ENCODE results near the gene SNX10. TPM values are rescaled to one million over a fixed set of nuclear protein-coding genes. Genes with fewer than 3 reads are reported as not detected.

The SNX10 gene
- total RNA-seq, 4 donors from 2014 or later: 1.9 to 6.9 (median 4.0) TPM

GRCh38 chr7:26346611-26347203, 55.0 kb downstream of the SNX10 start:
- TF ChIP-seq POLR2A (IDR thresholded peaks at IDR 0.05): no peak
- no peak for TF ChIP-seq EP300 (IDR thresholded peaks at IDR 0.05)
- TF ChIP-seq CTCF (IDR thresholded peaks at IDR 0.05): no peak
- no peak for TF ChIP-seq POLR2AphosphoS5 (IDR thresholded peaks at IDR 0.05)
- no peak overlapping the region for H3K27ac ChIP-seq

GRCh38 chr7:26348234-26348851, 56.7 kb downstream of the SNX10 start:
- no peak overlapping the region for H3K27ac ChIP-seq
- H3K27me3 ChIP-seq: peaks cover 40% of the 10 kb centered on the region
- WGBS, 2 donors (ENCODE audit: low coverage in 1 of 2): 80 to 82% methylated on average over 5 to 8 of the region's 10 CpGs
- ATAC-seq: no peak
- H3K4me1 ChIP-seq: no peaks in the 10 kb centered on the region
- H3K4me3 ChIP-seq: no peak overlapping the region
- no peaks in the 10 kb centered on the region for H3K36me3 ChIP-seq
- H3K9me3 ChIP-seq: no peaks in the 10 kb centered on the region
- no peak for TF ChIP-seq POLR2A (IDR thresholded peaks at IDR 0.05)

More at GRCh38 chr7:26346611-26347203, 55.0 kb downstream of the SNX10 start:
- Histone ChIP-seq H3K4me1 (no peaks in the 10 kb centered on the region), H3K27me3 (peaks cover 31% of the 10 kb centered on the region), H3K4me3 (no peak overlapping the region), H3K36me3 (no peaks in the 10 kb centered on the region), H3K9me3 (no peaks in the 10 kb centered on the region)
- WGBS, 2 donors (ENCODE audit: low coverage in 1 of 2): 73 to 75% methylated on average over 1 to 3 of the region's 7 CpGs
- ATAC-seq: no peak

GRCh38 chr7:26349005-26349915, 57.6 kb downstream of the SNX10 start:
- Histone ChIP-seq H3K36me3 (no peaks in the 10 kb centered on the region), H3K4me1 (no peaks in the 10 kb centered on the region), H3K9me3 (no peaks in the 10 kb centered on the region), H3K27ac (no peak overlapping the region), H3K4me3 (no peak overlapping the region), H3K27me3 (peaks cover 42% of the 10 kb centered on the region)
- TF ChIP-seq CTCF (IDR thresholded peaks at IDR 0.05) (no peak), POLR2A (IDR thresholded peaks at IDR 0.05) (no peak), POLR2AphosphoS5 (IDR thresholded peaks at IDR 0.05) (no peak), EP300 (IDR thresholded peaks at IDR 0.05) (no peak)
- 70 to 78% methylated on average over 5 to 6 of the region's 6 CpGs for WGBS, 2 donors (ENCODE audit: low coverage in 1 of 2)
- no peak for ATAC-seq

GRCh38 chr7:26351171-26351570, 59.5 kb downstream of the SNX10 start:
- no peak overlapping the region for H3K4me3 ChIP-seq
- H3K27ac ChIP-seq: no peak overlapping the region
- 50 to 78% methylated on average over 1 of the region's 1 CpG for WGBS, 2 donors (ENCODE audit: low coverage in 1 of 2)
- H3K4me1 ChIP-seq: no peaks in the 10 kb centered on the region
- no peak for ATAC-seq
- no peaks in the 10 kb centered on the region for H3K36me3 ChIP-seq
- TF ChIP-seq EP300 (IDR thresholded peaks at IDR 0.05) (no peak), CTCF (IDR thresholded peaks at IDR 0.05) (no peak), POLR2AphosphoS5 (IDR thresholded peaks at IDR 0.05) (no peak), POLR2A (IDR thresholded peaks at IDR 0.05) (no peak)
- peaks cover 42% of the 10 kb centered on the region for H3K27me3 ChIP-seq
- H3K9me3 ChIP-seq: no peaks in the 10 kb centered on the region

GRCh38 chr7:26356229-26356628, 64.6 kb downstream of the SNX10 start:
- Histone ChIP-seq H3K9me3 (no peaks in the 10 kb centered on the region), H3K27ac (no peak overlapping the region), H3K4me1 (no peaks in the 10 kb centered on the region), H3K36me3 (no peaks in the 10 kb centered on the region), H3K4me3 (no peak overlapping the region), H3K27me3 (peaks cover 16% of the 10 kb centered on the region)
- 83 to 96% methylated on average over 3 of the region's 3 CpGs for WGBS, 2 donors (ENCODE audit: low coverage in 1 of 2)
- TF ChIP-seq CTCF (IDR thresholded peaks at IDR 0.05): no peak
- TF ChIP-seq EP300 (IDR thresholded peaks at IDR 0.05): no peak
- TF ChIP-seq POLR2AphosphoS5 (IDR thresholded peaks at IDR 0.05): no peak
- no peak for TF ChIP-seq POLR2A (IDR thresholded peaks at IDR 0.05)
- ATAC-seq: no peak
